ENCODE data around the gene ADGRL2. TPM values are rescaled to one million over a fixed set of nuclear protein-coding genes. Genes with fewer than 3 reads are reported as not detected.

The ADGRL2 gene
- total RNA-seq, 1 donor from 2014 or later, result 104 TPM

- H3K27ac ChIP-seq, result no peak overlapping the region
- no peak overlapping the region for H3K4me3 ChIP-seq
- no peaks in the 10 kb centered on the region for H3K27me3 ChIP-seq
- intact Hi-C loops (cut with DNase I), result no loop called here
- DNase-seq (no peak), ATAC-seq (no peak)
- no peaks in the 10 kb centered on the region for H3K9me3 ChIP-seq
- TF ChIP-seq CTCF (IDR thresholded peaks at IDR 0.05), result no peak
- H3K4me1 ChIP-seq, result no peaks in the 10 kb centered on the region
- H3K36me3 ChIP-seq, result no peaks in the 10 kb centered on the region
These were observed 153.8 kb downstream of the ADGRL2 start for GRCh38 chr1:81954534-81955020.

GRCh38 chr1:81967951-81968350, 167.2 kb downstream of the ADGRL2 start:
- no peak for ATAC-seq
- no peak for TF ChIP-seq CTCF (IDR thresholded peaks at IDR 0.05)
- H3K9me3 ChIP-seq, result no peaks in the 10 kb centered on the region
- no peak overlapping the region for H3K27ac ChIP-seq
- peaks cover 13% of the 10 kb centered on the region for H3K36me3 ChIP-seq
- no peaks in the 10 kb centered on the region for H3K4me1 ChIP-seq
- H3K4me3 ChIP-seq, result no peak overlapping the region
- intact Hi-C loops (cut with DNase I), result no loop called here
- no peak for DNase-seq
- H3K27me3 ChIP-seq, result no peaks in the 10 kb centered on the region

- ATAC-seq (no peak), DNase-seq (no peak)
- Histone ChIP-seq H3K27ac (no peak overlapping the region), H3K27me3 (no peaks in the 10 kb centered on the region), H3K4me1 (no peaks in the 10 kb centered on the region), H3K9me3 (no peaks in the 10 kb centered on the region), H3K36me3 (peaks cover 13% of the 10 kb centered on the region), H3K4me3 (no peak overlapping the region)
- TF ChIP-seq CTCF (IDR thresholded peaks at IDR 0.05), result no peak
- intact Hi-C loops (cut with DNase I), result no loop called here
These were observed 169.7 kb downstream of the ADGRL2 start for GRCh38 chr1:81970416-81970815.

- Histone ChIP-seq H3K4me1 (no peaks in the 10 kb centered on the region), H3K36me3 (peaks cover 8% of the 10 kb centered on the region), H3K4me3 (no peak overlapping the region), H3K9me3 (no peaks in the 10 kb centered on the region), H3K27ac (no peak overlapping the region), H3K27me3 (no peaks in the 10 kb centered on the region)
- ATAC-seq (no peak), DNase-seq (no peak)
- intact Hi-C loops (cut with DNase I), result no loop called here
- no peak for TF ChIP-seq CTCF (IDR thresholded peaks at IDR 0.05)
These were observed 173.6 kb downstream of the ADGRL2 start for GRCh38 chr1:81974222-81974841.

- Histone ChIP-seq H3K27me3 (no peaks in the 10 kb centered on the region), H3K36me3 (peaks cover 6% of the 10 kb centered on the region), H3K27ac (no peak overlapping the region), H3K4me3 (no peak overlapping the region), H3K4me1 (no peaks in the 10 kb centered on the region), H3K9me3 (no peaks in the 10 kb centered on the region)
- DNase-seq (no peak), ATAC-seq (no peak)
- intact Hi-C loops (cut with DNase I), result no loop called here
- no peak for TF ChIP-seq CTCF (IDR thresholded peaks at IDR 0.05)
These were observed 174.3 kb downstream of the ADGRL2 start for GRCh38 chr1:81974883-81975555.
